HG02610 (cell line): ENCODE data around the gene BTRC.
"Not testable (repeated sequence)": the region's sequence is repeated elsewhere in the genome, so short reads cannot be mapped to it uniquely, and the experiment has no call there.

Experiments used
- ATAC-seq: cut with Tn5 transposase; IDR thresholded peaks from one replicate; pipeline ENCODE4 v1.9.1; 2021; ENCODE audit warnings: mild to moderate bottlenecking, moderate library complexity; ENCODE audit not compliant: unreplicated experiment

Gene BTRC

GRCh38 chr10:101577121-101577871 lies 223.3 kb downstream of the BTRC start:
- ATAC-seq: no peak

GRCh38 chr10:101578192-101578591 lies 224.2 kb downstream of the BTRC start:
- ATAC-seq: no peak

- ATAC-seq: no peak
Observed at GRCh38 chr10:101578803-101579515, 225.0 kb downstream of the BTRC start.

- no peak for ATAC-seq
Observed at GRCh38 chr10:101579516-101579870, 225.5 kb downstream of the BTRC start.

- ATAC-seq: no peak
Observed at GRCh38 chr10:101580486-101581399, 226.8 kb downstream of the BTRC start.

- no peak for ATAC-seq
Observed at GRCh38 chr10:101585841-101586240, 231.9 kb downstream of the BTRC start.

GRCh38 chr10:101587725-101588653 lies 234.0 kb downstream of the BTRC start, which contains the start of the genes DPCD and POLL:
TSS of gene DPCD (plus strand) at chr10:101588321. CDS start at chr10:101588337, 16 bp downstream.
TSS of gene POLL (minus strand) at chr10:101588257. CDS start at chr10:101587360, 897 bp downstream.
- ATAC-seq: peak; percentile 93

GRCh38 chr10:101588879-101589278 lies 234.9 kb downstream of the BTRC start:
- no peak for ATAC-seq

GRCh38 chr10:101593331-101593730 lies 239.4 kb downstream of the BTRC start:
- not testable (repeated sequence) for ATAC-seq

- ATAC-seq: no peak
Observed at GRCh38 chr10:101595591-101596433, 241.8 kb downstream of the BTRC start.

GRCh38 chr10:101597091-101597900 lies 243.3 kb downstream of the BTRC start:
- ATAC-seq: no peak

- no peak for ATAC-seq
Observed at GRCh38 chr10:101601541-101601940, 247.6 kb downstream of the BTRC start.

- no peak for ATAC-seq
Observed at GRCh38 chr10:101602761-101603398, 248.9 kb downstream of the BTRC start.
